ENCODE results near the gene SCRT2. TPM values are rescaled to one million over a fixed set of nuclear protein-coding genes. Genes with fewer than 3 reads are reported as not detected.
A peak's percentile ranks its signal among the peaks of the same experiment; 100 is the strongest.

The SCRT2 gene
- polyA plus RNA-seq, 3 donors from 2014 or later = not detected

- Mint-ChIP-seq H3K27ac (no peak overlapping the region), H3K9me3 (peaks cover 0 to 5% (median 0%) of the 10 kb centered on the region in 6 donors), H3K36me3 (no peaks in the 10 kb centered on the region), H3K4me1 (peaks cover 0 to 6% of the 10 kb centered on the region in 2 donors), H3K27me3 (ENCODE audit: low read depth in 3 of 3) (peaks cover 10 to 26% (median 18%) of the 10 kb centered on the region in 3 donors), H3K4me3 (no peak overlapping the region)
- DNase-seq = no peak
These were observed 60.1 kb downstream of the SCRT2 start for GRCh38 chr20:615514-615913.

GRCh38 chr20:611843-612185 is 63.8 kb downstream of the SCRT2 start:
- H3K9me3 Mint-ChIP-seq = peaks cover 0 to 5% (median 0%) of the 10 kb centered on the region in 6 donors
- peaks cover 5 to 24% (median 20%) of the 10 kb centered on the region in 3 donors for H3K27me3 Mint-ChIP-seq (ENCODE audit: low read depth in 3 of 3)
- H3K4me1 Mint-ChIP-seq = peaks cover 0 to 7% of the 10 kb centered on the region in 2 donors
- no peak overlapping the region for H3K27ac Mint-ChIP-seq
- peak overlapping the region in 1 of 5 donors; percentile 36 for H3K4me3 Mint-ChIP-seq
- DNase-seq = no peak
- H3K36me3 Mint-ChIP-seq = no peaks in the 10 kb centered on the region

Other genes starting within 250 kb of the SCRT2 start
- 10 to 100 TPM; 19.4 to 38.3 (median 33.2) TPM for gene TBC1D20, start 213.3 kb downstream of the SCRT2 start, polyA plus RNA-seq
- gene CSNK2A1, start 132.0 kb downstream of the SCRT2 start, polyA plus RNA-seq = 10 to 100 TPM; 39.9 to 65.9 (median 60.1) TPM
- not detected for gene TCF15, start 65.5 kb downstream of the SCRT2 start, polyA plus RNA-seq
- 10 to 100 TPM; 23.1 to 44.6 (median 31.0) TPM for gene SRXN1, start 22.6 kb downstream of the SCRT2 start, polyA plus RNA-seq
- not detected for gene SLC52A3, start 92.7 kb upstream of the SCRT2 start, polyA plus RNA-seq
- 10 to 100 TPM in 2 of 3 donors, 1 to 10 TPM in 1; 5.0 to 20.7 (median 13.8) TPM for gene FAM110A, start 157.9 kb upstream of the SCRT2 start, polyA plus RNA-seq
- gene ANGPT4, start 240.5 kb upstream of the SCRT2 start, polyA plus RNA-seq = not detected

Measured in immature natural killer cell (primary cell).